GM21515 (cell line): ENCODE data around the gene ELOVL6.
"Not testable (repeated sequence)": the region's sequence is repeated elsewhere in the genome, so short reads cannot be mapped to it uniquely, and the experiment has no call there.

ENCODE experiments used
- ATAC-seq: cut with Tn5 transposase; IDR thresholded peaks from one replicate; pipeline ENCODE4 v1.9.1; 2021; ENCODE audit not compliant: unreplicated experiment

The ELOVL6 gene, protein sequence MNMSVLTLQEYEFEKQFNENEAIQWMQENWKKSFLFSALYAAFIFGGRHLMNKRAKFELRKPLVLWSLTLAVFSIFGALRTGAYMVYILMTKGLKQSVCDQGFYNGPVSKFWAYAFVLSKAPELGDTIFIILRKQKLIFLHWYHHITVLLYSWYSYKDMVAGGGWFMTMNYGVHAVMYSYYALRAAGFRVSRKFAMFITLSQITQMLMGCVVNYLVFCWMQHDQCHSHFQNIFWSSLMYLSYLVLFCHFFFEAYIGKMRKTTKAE

DNA sequence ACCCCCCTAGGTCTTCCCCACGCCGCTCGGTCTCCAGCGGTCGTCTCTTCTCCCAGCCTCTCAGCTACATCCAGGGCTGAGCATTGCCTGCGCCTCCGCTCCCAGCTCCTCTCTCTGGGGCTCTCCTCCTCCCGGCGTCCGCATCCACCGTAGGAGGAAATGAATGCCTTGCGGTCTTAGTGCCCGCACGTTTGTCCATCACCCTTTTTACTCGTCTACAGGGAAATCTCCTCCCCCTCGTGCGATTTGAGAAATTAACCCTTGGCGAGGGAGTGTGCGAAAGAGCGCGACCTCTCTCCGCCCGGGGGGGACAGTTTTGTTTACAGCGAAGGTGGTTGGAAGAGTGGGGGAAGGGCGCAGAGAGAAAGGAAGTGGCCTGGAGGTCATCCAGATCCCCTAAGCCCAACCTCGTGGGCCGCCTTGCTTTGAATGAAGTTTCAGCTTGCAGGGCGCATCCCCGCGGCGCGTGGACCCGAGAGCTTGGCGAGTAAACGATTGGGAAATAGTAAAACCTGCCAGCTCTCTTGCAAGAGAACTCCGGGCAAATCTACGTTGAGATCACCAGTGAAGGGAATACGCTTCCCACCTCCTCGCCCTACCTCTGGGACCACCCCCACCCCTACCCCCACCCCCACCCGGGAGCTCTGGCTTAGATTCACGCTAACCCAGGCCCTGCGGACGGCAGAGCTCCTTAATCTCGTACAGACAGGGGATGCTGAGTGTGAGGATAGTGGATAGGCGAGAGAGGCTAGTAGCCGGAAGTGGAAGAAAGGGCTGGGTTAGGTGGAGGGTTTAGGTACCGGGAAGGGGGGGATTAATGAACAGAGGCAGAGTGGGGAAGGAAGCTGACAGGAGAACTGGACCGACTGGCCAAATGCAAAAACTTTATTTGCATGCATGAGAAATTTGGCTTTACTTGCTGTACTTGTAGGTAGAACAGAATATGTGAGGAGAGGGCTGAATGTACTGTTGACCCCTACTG is at the start of gene ELOVL6:
ELOVL6 (minus strand) TSS at position 181 of the 982 bp plus-strand sequence. CDS start 280 bp downstream, outside the sequence.
- ATAC-seq: peak; percentile 21

DNA sequence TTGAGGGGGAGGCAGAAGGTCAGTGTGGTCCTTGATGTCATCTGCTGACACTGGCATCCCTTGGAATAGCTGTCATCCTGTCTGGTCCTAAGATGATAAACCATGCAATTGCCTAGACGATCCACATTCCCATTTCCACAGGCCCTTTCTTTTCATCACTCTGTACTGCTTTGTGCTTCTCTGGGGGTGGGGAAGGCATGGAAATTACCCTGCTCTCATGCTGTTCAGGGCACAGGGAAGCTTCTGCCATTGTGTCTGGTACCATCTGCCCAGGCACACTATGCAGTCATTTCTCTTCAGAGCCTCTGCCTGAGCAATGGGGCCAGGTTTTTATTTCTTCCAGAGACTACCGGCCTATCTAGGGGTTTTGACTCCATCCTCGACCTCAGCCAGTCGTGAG is 49.7 kb upstream of the ELOVL6 start:
- ATAC-seq: no peak

DNA sequence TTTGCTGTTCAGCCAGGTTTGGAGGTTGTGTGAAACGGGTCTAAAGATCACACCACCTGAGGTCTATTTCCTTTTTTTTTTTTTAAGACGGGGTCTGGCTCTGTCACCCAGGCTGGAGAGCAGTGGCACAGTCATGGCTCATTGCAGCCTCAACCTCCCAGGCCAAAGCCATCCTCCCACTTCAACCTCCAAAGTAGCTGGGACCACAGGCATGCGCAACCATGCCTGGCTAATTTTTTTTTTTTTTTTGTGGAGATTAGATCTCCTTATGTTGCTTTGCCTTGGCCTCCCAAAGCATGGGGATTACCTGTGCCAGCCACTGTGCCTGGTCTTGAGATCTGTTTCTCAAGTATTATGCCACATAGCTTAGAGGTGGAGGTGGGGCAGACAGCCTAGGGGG is 49.2 kb upstream of the ELOVL6 start:
- no peak for ATAC-seq

GRCh38 chr4:110245577-110245976 is 47.2 kb upstream of the ELOVL6 start:
- no peak for ATAC-seq

- no peak for ATAC-seq
Observed at GRCh38 chr4:110236324-110236723, 37.9 kb upstream of the ELOVL6 start.

- not testable (repeated sequence) for ATAC-seq
Observed at GRCh38 chr4:110233581-110233980, 35.2 kb upstream of the ELOVL6 start.

DNA sequence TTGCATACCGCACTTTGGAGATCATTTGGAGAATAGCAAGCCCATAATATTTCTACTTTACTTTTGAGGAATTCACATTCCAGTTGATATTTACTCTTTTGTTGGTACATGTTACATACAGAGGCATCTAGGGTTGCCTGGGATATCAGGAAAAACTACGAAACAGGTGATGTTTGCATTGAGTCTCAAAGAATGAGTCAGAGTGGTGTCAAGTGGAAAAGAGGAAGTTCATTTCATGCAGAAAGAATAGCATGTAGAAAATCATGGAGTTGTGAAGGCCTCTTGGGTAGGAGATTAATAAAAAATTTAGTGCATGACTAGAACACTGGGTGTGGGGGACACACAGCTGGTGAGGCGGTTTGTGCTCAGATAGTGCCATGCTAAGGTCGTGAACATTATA is 33.5 kb upstream of the ELOVL6 start:
- ATAC-seq: no peak

GRCh38 chr4:110229266-110229665 is 30.9 kb upstream of the ELOVL6 start:
- no peak for ATAC-seq

GRCh38 chr4:110224812-110225211 is 26.4 kb upstream of the ELOVL6 start:
- ATAC-seq: no peak

GRCh38 chr4:110224142-110224541 is 25.7 kb upstream of the ELOVL6 start:
- ATAC-seq: peak; percentile 52

DNA sequence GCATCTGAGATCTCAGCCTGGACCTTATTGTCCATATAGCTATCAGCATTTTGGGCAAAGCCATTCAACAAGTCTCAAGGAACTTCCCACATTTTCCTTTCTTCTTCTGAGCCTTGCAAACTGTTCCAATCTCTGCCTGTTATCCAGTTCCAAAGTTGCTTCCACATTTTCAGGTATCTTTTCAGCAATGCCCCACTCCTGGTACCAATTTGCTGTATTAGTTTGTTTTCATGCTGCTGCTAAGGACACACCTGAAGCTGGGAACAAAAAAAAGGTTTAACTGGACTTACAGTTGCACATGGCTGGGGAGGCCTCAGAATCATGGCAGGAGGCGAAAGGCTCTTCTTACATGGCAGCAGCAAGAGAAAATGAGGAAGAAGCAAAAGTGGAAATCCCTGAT is 20.5 kb upstream of the ELOVL6 start:
- ATAC-seq: not testable (repeated sequence)

DNA sequence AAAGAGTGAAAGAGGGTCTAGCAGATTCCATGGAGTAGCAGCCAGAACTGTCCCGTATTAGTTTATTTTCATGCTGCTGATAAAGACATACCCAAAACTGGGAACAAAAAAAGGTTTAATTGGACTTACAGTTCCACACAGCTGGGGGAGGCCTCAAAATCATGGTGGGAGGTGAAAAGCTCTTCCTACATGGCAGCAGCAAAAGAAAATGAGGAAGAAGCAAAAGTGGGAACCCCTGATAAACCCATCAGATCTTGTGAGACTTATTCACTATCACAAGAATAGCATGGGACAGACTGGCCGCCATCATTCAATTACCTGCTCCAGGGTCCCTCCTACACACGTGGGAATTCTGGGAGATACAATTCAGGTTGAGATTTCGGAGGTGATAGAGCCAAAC is 18.8 kb upstream of the ELOVL6 start:
- not testable (repeated sequence) for ATAC-seq

DNA sequence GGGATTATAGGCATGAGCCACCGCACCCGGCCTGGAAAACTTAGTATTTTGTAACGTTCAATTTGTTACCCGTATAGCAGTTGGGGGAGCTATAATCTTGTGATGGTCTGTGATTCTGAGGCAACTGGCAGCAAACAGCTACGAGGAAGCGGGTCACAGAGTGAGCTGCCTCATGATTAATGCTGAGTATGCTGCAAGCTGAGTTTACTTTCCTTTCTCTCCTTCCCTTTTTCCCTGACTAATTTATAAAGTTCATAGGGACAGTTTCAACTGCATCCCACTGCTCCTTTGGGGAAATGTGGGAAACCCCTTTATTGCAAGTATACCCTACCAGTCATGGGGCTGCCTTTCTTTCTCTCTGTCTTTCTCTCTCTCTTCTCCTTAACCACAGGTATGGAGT is 17.7 kb upstream of the ELOVL6 start:
- no peak for ATAC-seq

DNA sequence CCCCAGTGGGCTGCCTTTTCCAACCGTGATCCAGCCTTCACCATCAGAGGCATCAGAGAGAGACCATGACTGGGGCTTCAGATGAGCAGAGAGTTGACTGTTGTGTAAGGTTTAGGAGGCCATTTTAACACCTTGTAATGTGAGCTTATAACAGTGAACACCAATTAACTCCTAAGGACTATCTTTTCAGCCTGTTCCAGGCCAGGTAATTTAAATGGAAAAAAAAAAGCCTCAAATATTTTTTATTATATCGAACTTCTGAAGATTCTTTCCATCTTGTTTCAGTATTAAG is 13.3 kb upstream of the ELOVL6 start:
- no peak for ATAC-seq

- ATAC-seq: peak; percentile 94
Observed at GRCh38 chr4:110211007-110211769, 12.8 kb upstream of the ELOVL6 start.

DNA sequence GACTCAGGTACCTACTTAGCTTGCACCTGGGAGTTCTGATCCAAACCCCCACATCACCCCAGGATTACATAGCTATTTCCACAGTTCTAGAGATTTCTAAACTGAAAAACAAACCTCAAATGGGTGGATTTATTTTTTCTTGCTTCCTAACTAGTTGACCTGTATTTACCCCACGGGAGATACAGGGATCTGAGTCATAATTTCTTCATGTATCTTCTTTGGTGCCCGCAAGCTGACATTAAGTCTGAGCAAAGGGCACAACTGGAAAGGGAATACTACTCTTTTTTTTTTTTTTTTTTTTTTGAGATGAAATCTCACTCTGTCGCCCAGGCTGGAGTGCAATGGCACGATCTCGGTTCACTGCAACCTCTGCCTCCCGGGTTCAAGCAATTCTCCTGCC is 10.0 kb upstream of the ELOVL6 start:
- no peak for ATAC-seq

DNA sequence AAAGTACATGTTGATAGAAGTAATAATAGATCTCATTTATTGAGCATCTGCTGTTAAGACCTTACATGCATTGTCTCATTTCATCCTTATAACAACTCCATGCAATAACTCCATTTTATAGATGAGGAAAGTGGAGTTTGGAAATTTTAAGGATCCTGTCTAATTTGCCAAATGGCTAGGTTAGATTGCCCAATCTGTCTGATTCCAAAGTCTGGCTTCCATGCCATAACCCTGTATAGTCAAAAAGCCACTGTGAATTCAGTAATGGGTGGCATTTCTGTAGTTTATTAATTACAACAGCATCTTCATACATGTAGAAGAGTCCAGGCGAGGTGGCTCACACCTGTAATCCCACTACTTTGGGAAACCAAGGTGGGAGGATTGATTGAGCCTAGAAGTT is 8.8 kb upstream of the ELOVL6 start:
- ATAC-seq: no peak

- ATAC-seq: no peak
Observed at GRCh38 chr4:110202024-110202423, 3.6 kb upstream of the ELOVL6 start.

- ATAC-seq: no peak
Observed at GRCh38 chr4:110201502-110201901, 3.1 kb upstream of the ELOVL6 start.

- ATAC-seq: no peak
Observed at GRCh38 chr4:110200689-110201088, 2.3 kb upstream of the ELOVL6 start.

DNA sequence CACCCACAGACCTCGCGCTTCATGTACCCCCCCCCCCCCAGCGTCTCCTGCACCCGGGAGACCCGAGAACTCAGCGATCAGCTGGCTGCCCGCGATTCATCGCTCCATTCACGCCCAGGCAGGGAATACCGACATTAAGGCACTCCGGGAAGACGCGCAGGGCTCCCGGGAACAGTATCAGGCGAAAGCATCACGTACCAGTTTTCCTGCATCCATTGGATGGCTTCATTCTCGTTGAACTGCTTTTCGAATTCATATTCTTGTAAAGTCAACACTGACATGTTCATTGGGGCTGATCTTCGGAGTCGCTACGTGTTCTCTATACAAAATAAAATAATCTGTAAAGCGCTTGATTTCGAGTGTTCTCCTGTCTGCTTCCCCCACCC is 373 bp downstream of the ELOVL6 start:
- ATAC-seq: no peak
